Cardiac muscle cell (in vitro differentiated cells and primary cell): Measurements from ENCODE around the gene AOC3. TPM values are rescaled to one million over a fixed set of nuclear protein-coding genes. Genes with fewer than 3 reads are reported as not detected.

Experiments used
- DNase-seq, 2 donors: peaks; one replicate each; pipeline versions ENCODE4 v3.0.0 to v3.0.0-alpha.2; 2010 to 2017; ENCODE audit warnings: low read depth in 1 of 2, low spot score in 1 of 2
- H3K27ac ChIP-seq: fragments of 200-600 bp; sonication (generic); 2 replicates; pipeline ENCODE4 v1.5.1; 2016
- H3K27me3 ChIP-seq: fragments of 200-600 bp; sonication (generic); 2 replicates; pipeline ENCODE4 v1.6.0; 2016; ENCODE audit warnings: control low read depth
- H3K36me3 ChIP-seq: fragments of 200-600 bp; sonication (generic); 2 replicates; pipeline ENCODE4 v1.5.1; 2016; ENCODE audit warnings: control low read depth
- H3K4me1 ChIP-seq: fragments of 200-600 bp; sonication (generic); 2 replicates; pipeline ENCODE4 v1.8.1; 2017; ENCODE audit warnings: low read depth, mild to moderate bottlenecking, mixed run types
- H3K4me3 ChIP-seq: fragments of 200-600 bp; sonication (generic); 2 replicates; pipeline ENCODE4 v1.5.1; 2016; ENCODE audit warnings: mild to moderate bottlenecking
- H3K9me3 ChIP-seq: fragments of 200-600 bp; sonication (generic); 2 replicates; pipeline ENCODE4 v1.5.1; 2017; ENCODE audit warnings: low read depth, mild to moderate bottlenecking, control low read depth
- CTCF ChIP-seq: IDR thresholded peaks from 2 replicates; pipeline ENCODE4 v1.5.1; 2012; ENCODE audit warnings: low read depth, mild to moderate bottlenecking, low read length
- polyA plus RNA-seq: library from polyadenylated mRNA; unstranded; fragments of >200 nt; fragmentation: Nextera tagmentation; extraction: Ambion mirVana; gene quantifications from 2 replicates; pipeline ENCODE4 v1.2.1, GENCODE V29; 2016
- total RNA-seq: library from RNA; depleted of rRNA; stranded (reverse); fragments of >200 nt; gene quantifications from 2 replicates; pipeline ENCODE4 v1.2.3, GENCODE V29; 2016

AOC3 gene
- total and polyA plus RNA-seq, 2 experiments from 2014 or later: 2.6 to 5.2 TPM

- Histone ChIP-seq H3K27me3 (peaks cover 4% of the 10 kb centered on the region), H3K27ac (no peak overlapping the region), H3K9me3 (no peaks in the 10 kb centered on the region), H3K4me3 (no peak overlapping the region), H3K36me3 (no peaks in the 10 kb centered on the region), H3K4me1 (peaks cover 9% of the 10 kb centered on the region)
- no peak for DNase-seq
- TF ChIP-seq CTCF: no peak
Measured at GRCh38 chr17:42827472-42827871, 23.5 kb upstream of the AOC3 start.

GRCh38 chr17:42830971-42831370 lies 20.0 kb upstream of the AOC3 start:
- no peak overlapping the region for H3K27ac ChIP-seq
- peaks cover 4% of the 10 kb centered on the region for H3K27me3 ChIP-seq
- TF ChIP-seq CTCF: no peak
- peaks cover 10% of the 10 kb centered on the region for H3K4me1 ChIP-seq
- no peaks in the 10 kb centered on the region for H3K36me3 ChIP-seq
- no peak for DNase-seq
- H3K9me3 ChIP-seq: no peaks in the 10 kb centered on the region
- H3K4me3 ChIP-seq: no peak overlapping the region

GRCh38 chr17:42832213-42832933 lies 18.6 kb upstream of the AOC3 start:
- DNase-seq: no peak

GRCh38 chr17:42832934-42833766 lies 17.8 kb upstream of the AOC3 start, which contains the start of gene PSME3:
TSS of gene PSME3 (plus strand) at chr17:42833397. CDS start at chr17:42833632, 235 bp downstream.
- Histone ChIP-seq H3K27ac (peak within 1 kb of the TSS; percentile 78), H3K36me3 (peaks cover 11% of the 10 kb centered on the region), H3K4me3 (peak within 1 kb of the TSS; percentile 54), H3K27me3 (peaks cover 2% of the 10 kb centered on the region), H3K4me1 (peaks cover 10% of the 10 kb centered on the region), H3K9me3 (no peaks in the 10 kb centered on the region)
- peak; percentile 90 to 94 for DNase-seq
- no peak for TF ChIP-seq CTCF

More at GRCh38 chr17:42832213-42832933, 18.6 kb upstream of the AOC3 start:
- no peak for TF ChIP-seq CTCF
- Histone ChIP-seq H3K4me1 (peaks cover 10% of the 10 kb centered on the region), H3K9me3 (no peaks in the 10 kb centered on the region), H3K36me3 (peaks cover 6% of the 10 kb centered on the region), H3K27ac (peak overlapping the region; percentile 78), H3K4me3 (peak overlapping the region; percentile 54), H3K27me3 (peaks cover 2% of the 10 kb centered on the region)

- Histone ChIP-seq H3K27me3 (peaks cover 2% of the 10 kb centered on the region), H3K9me3 (no peaks in the 10 kb centered on the region), H3K4me3 (peak overlapping the region; percentile 54), H3K36me3 (peaks cover 17% of the 10 kb centered on the region), H3K4me1 (peaks cover 10% of the 10 kb centered on the region), H3K27ac (peak overlapping the region; percentile 78)
- no peak for TF ChIP-seq CTCF
- DNase-seq: no peak
Measured at GRCh38 chr17:42833767-42834422, 17.1 kb upstream of the AOC3 start.
